Activated CD4-positive, alpha-beta T cell treated with anti-CD3 and anti-CD28 coated beads for 36 hours (primary cell): ENCODE data around the gene ISG20. TPM values are rescaled to one million over a fixed set of nuclear protein-coding genes. Genes with fewer than 3 reads are reported as not detected.

Source experiments
- ATAC-seq: fragments of 200-7000 bp; cut with Tn5 transposase; one replicate; pipeline ENCODE4 v1.10.0; 2021; ENCODE audit warnings: mild to moderate bottlenecking, moderate library complexity
- CTCF ChIA-PET: fragments of 350-600 bp; sonication (Branson Sonifier 250); formaldehyde crosslinking; loops from one replicate; lab custom pipeline; 2021; ENCODE audit warnings: antibody characterized with exemption; lab: Charles Lee
- POLR2A ChIA-PET: fragments of 350-600 bp; sonication (Branson Sonifier 250); formaldehyde crosslinking; loops from one replicate; lab custom pipeline; 2021; ENCODE audit warnings: antibody characterized with exemption, inconsistent platforms; lab: Charles Lee
- DNase-seq: peaks from one replicate; pipeline ENCODE4 v3.0.0-alpha.2; 2020
- H3K27ac Mint-ChIP-seq: one replicate; pipeline ENCODE4 v1.8.0; 2021; ENCODE audit warnings: mixed read lengths
- H3K27me3 Mint-ChIP-seq: one replicate; pipeline ENCODE4 v1.8.0; 2021; ENCODE audit warnings: mixed read lengths
- H3K36me3 Mint-ChIP-seq: one replicate; pipeline ENCODE4 v1.8.0; 2021; ENCODE audit warnings: low read depth, mixed read lengths
- H3K4me1 Mint-ChIP-seq: one replicate; pipeline ENCODE4 v1.8.0; 2021; ENCODE audit warnings: mixed read lengths
- H3K4me3 Mint-ChIP-seq: one replicate; pipeline ENCODE4 v1.8.0; 2021; ENCODE audit warnings: mild to moderate bottlenecking, moderate library complexity, mixed read lengths
- H3K9me3 Mint-ChIP-seq: one replicate; pipeline ENCODE4 v1.8.0; 2021; ENCODE audit warnings: low read depth, mixed read lengths
- intact Hi-C, 2 experiments: fragments of 100-400 bp; cut with DNase I in 1 of 2; cut with micrococcal nuclease in 1 of 2; formaldehyde crosslinking; loops; one replicate each; pipeline versions ENCODE4 v1.14.2 to v1.15.1; 2022 to 2024; cut with DNase I, micrococcal nuclease
- total RNA-seq, 2 experiments: library from RNA; stranded (reverse); gene quantifications; one replicate each; pipeline ENCODE4 v1.2.3, GENCODE V29; 2021

The ISG20 gene
- total RNA-seq, 2 experiments from 2014 or later: 107 to 120 TPM

GRCh38 chr15:88655103-88655553 is 16.3 kb downstream of the ISG20 start:
- H3K9me3 Mint-ChIP-seq: no peaks in the 10 kb centered on the region
- intact Hi-C loops: no loop called here
- ATAC-seq: no peak
- peaks cover 78% of the 10 kb centered on the region for H3K4me1 Mint-ChIP-seq
- H3K36me3 Mint-ChIP-seq: peaks cover 19% of the 10 kb centered on the region
- ChIA-PET CTCF (interaction anchor here (0.6 kb wide), 1 partner anchor 551 kb away, joined by 4 read pairs; no protein-coding TSS in a partner anchor), POLR2A (no interaction called here)
- no peak for DNase-seq
- H3K27me3 Mint-ChIP-seq: no peaks in the 10 kb centered on the region
- no peak overlapping the region for H3K4me3 Mint-ChIP-seq
- H3K27ac Mint-ChIP-seq: peak overlapping the region; percentile 1

- no peak for ATAC-seq
- Mint-ChIP-seq H3K4me1 (peaks cover 80% of the 10 kb centered on the region), H3K27me3 (no peaks in the 10 kb centered on the region), H3K36me3 (peaks cover 16% of the 10 kb centered on the region), H3K27ac (no peak overlapping the region), H3K4me3 (no peak overlapping the region), H3K9me3 (no peaks in the 10 kb centered on the region)
- intact Hi-C loops: no loop called here
- ChIA-PET CTCF (interaction anchor here (0.7 to 1.3 kb wide), 7 partner anchors 17 to 249 kb away, joined by 3 to 5 read pairs (median 3); partner anchors contain the start of genes AEN and ISG20), POLR2A (interaction anchor here (0.8 kb wide), 1 partner anchor 32 kb away, joined by 4 read pairs; no protein-coding TSS in a partner anchor)
- no peak for DNase-seq
Measured at GRCh38 chr15:88655800-88656488, 17.1 kb downstream of the ISG20 start.

- peaks cover 9% of the 10 kb centered on the region for H3K36me3 Mint-ChIP-seq
- ATAC-seq: peak; percentile 21
- H3K4me1 Mint-ChIP-seq: peaks cover 75% of the 10 kb centered on the region
Measured at GRCh38 chr15:88656760-88657221, 18.0 kb downstream of the ISG20 start.

GRCh38 chr15:88657326-88658069 is 18.7 kb downstream of the ISG20 start:
- Mint-ChIP-seq H3K36me3 (peaks cover 7% of the 10 kb centered on the region), H3K27me3 (no peaks in the 10 kb centered on the region), H3K9me3 (no peaks in the 10 kb centered on the region), H3K4me3 (no peak overlapping the region), H3K27ac (peak overlapping the region; percentile 66), H3K4me1 (peaks cover 71% of the 10 kb centered on the region)
- intact Hi-C loops: no loop called here
- peak; percentile 53 for DNase-seq
- CTCF ChIA-PET: interaction anchor here (0.7 to 1.2 kb wide), 2 partner anchors 24 to 34 kb away, joined by 3 to 4 read pairs; no protein-coding TSS in a partner anchor
- ATAC-seq: peak; percentile 33
- POLR2A ChIA-PET: interaction anchor here (0.6 kb wide), 1 partner anchor 36 kb away, joined by 4 read pairs; the partner anchor contains the start of gene AEN

More at GRCh38 chr15:88656760-88657221, 18.0 kb downstream of the ISG20 start:
- intact Hi-C loops: no loop called here
- ChIA-PET POLR2A (interaction anchor here (0.6 to 0.8 kb wide), 2 partner anchors 33 to 36 kb away, joined by 4 read pairs; partner anchors contain the start of gene AEN), CTCF (interaction anchor here (0.7 to 1.3 kb wide), 7 partner anchors 18 to 222 kb away, joined by 3 to 5 read pairs (median 3); partner anchors contain the start of genes AEN and ISG20)
- H3K4me3 Mint-ChIP-seq: no peak overlapping the region
- no peaks in the 10 kb centered on the region for H3K27me3 Mint-ChIP-seq
- H3K27ac Mint-ChIP-seq: no peak overlapping the region
- no peak for DNase-seq
- H3K9me3 Mint-ChIP-seq: no peaks in the 10 kb centered on the region

- DNase-seq (no peak), ATAC-seq (no peak)
- ChIA-PET POLR2A (interaction anchor here (1.1 kb wide), 1 partner anchor 9 kb away, joined by 7 read pairs; no protein-coding TSS in a partner anchor), CTCF (interaction anchor here (0.6 to 1.4 kb wide), 4 partner anchors 9 to 37 kb away, joined by 3 to 4 read pairs (median 3); partner anchors contain the start of gene AEN)
- Mint-ChIP-seq H3K4me3 (no peak overlapping the region), H3K4me1 (peaks cover 65% of the 10 kb centered on the region), H3K27ac (peak overlapping the region; percentile 21), H3K36me3 (no peaks in the 10 kb centered on the region), H3K27me3 (no peaks in the 10 kb centered on the region), H3K9me3 (no peaks in the 10 kb centered on the region)
- intact Hi-C loops: no loop called here
Measured at GRCh38 chr15:88658070-88658965, 19.5 kb downstream of the ISG20 start.

GRCh38 chr15:88658972-88659931 is 20.4 kb downstream of the ISG20 start:
- Mint-ChIP-seq H3K27ac (peak overlapping the region; percentile 21), H3K4me1 (peaks cover 71% of the 10 kb centered on the region), H3K9me3 (no peaks in the 10 kb centered on the region), H3K27me3 (no peaks in the 10 kb centered on the region), H3K4me3 (no peak overlapping the region), H3K36me3 (no peaks in the 10 kb centered on the region)
- peak; percentile 75 for ATAC-seq
- intact Hi-C loops: no loop called here
- ChIA-PET CTCF (interaction anchor here (1.0 to 1.4 kb wide), 4 partner anchors 10 to 213 kb away, joined by 3 to 4 read pairs (median 3); partner anchors contain the start of gene AEN), POLR2A (interaction anchor here (1.1 kb wide), 1 partner anchor 10 kb away, joined by 7 read pairs; no protein-coding TSS in a partner anchor)
- peak; percentile 47 for DNase-seq

- ChIA-PET CTCF (interaction anchor here (0.7 kb wide), 1 partner anchor 45 kb away, joined by 3 read pairs; no protein-coding TSS in a partner anchor), POLR2A (no interaction called here)
- Mint-ChIP-seq H3K4me3 (no peak overlapping the region), H3K9me3 (no peaks in the 10 kb centered on the region), H3K27me3 (no peaks in the 10 kb centered on the region), H3K4me1 (peaks cover 61% of the 10 kb centered on the region), H3K36me3 (no peaks in the 10 kb centered on the region), H3K27ac (no peak overlapping the region)
- intact Hi-C loops: no loop called here
- no peak for ATAC-seq
- no peak for DNase-seq
Measured at GRCh38 chr15:88661041-88661700, 22.4 kb downstream of the ISG20 start.

GRCh38 chr15:88661761-88662556 is 23.1 kb downstream of the ISG20 start:
- CTCF ChIA-PET: no interaction called here
- no peaks in the 10 kb centered on the region for H3K36me3 Mint-ChIP-seq
- no peak overlapping the region for H3K27ac Mint-ChIP-seq
- ATAC-seq (no peak), DNase-seq (no peak)
- POLR2A ChIA-PET: no interaction called here
- H3K27me3 Mint-ChIP-seq: no peaks in the 10 kb centered on the region
- no peak overlapping the region for H3K4me3 Mint-ChIP-seq
- intact Hi-C loops: no loop called here
- peaks cover 55% of the 10 kb centered on the region for H3K4me1 Mint-ChIP-seq
- H3K9me3 Mint-ChIP-seq: no peaks in the 10 kb centered on the region

- no peak for DNase-seq
- no peak overlapping the region for H3K27ac Mint-ChIP-seq
- H3K4me3 Mint-ChIP-seq: no peak overlapping the region
- H3K9me3 Mint-ChIP-seq: no peaks in the 10 kb centered on the region
- ChIA-PET CTCF (interaction anchor here (1.0 to 3.2 kb wide), 4 partner anchors 25 to 189 kb away, joined by 3 to 28 read pairs (median 8); partner anchors contain the start of gene ISG20), POLR2A (no interaction called here)
- H3K36me3 Mint-ChIP-seq: no peaks in the 10 kb centered on the region
- intact Hi-C loops: no loop called here
- ATAC-seq: no peak
- H3K4me1 Mint-ChIP-seq: peaks cover 43% of the 10 kb centered on the region
- H3K27me3 Mint-ChIP-seq: no peaks in the 10 kb centered on the region
Measured at GRCh38 chr15:88663141-88663621, 24.4 kb downstream of the ISG20 start.
